IMR-90 (cell line): Measurements from ENCODE around the gene TGFBRAP1. TPM values are rescaled to one million over a fixed set of nuclear protein-coding genes. Genes with fewer than 3 reads are reported as not detected.

ENCODE experiments used
- ATAC-seq: fragments of 200-7000 bp; cut with Tn5 transposase; 2 replicates; pipeline ENCODE4 v1.9.1; 2020; ENCODE audit warnings: low read depth, mild to moderate bottlenecking, moderate library complexity
- BruUV-seq: library from RNA; stranded (reverse); fragments of 400-500 nt; replicated peaks from 2 replicates; lab custom pipeline; 2021; lab: Mats Ljungman, UMichigan
- CTCF ChIA-PET: fragments of 300-600 bp; formaldehyde crosslinking; extraction: SDS; loops from one replicate; lab custom pipeline; 2021; ENCODE audit warnings: antibody characterized with exemption; lab: Yijun Ruan, JAX
- POLR2A ChIA-PET: fragments of 300-600 bp; sonication (Branson Sonifier 250); formaldehyde crosslinking; loops from one replicate; lab custom pipeline; 2022; ENCODE audit warnings: antibody characterized with exemption; ENCODE audit not compliant: unreplicated experiment; lab: Charles Lee
- DNase-seq: peaks from one replicate; pipeline ENCODE4 v3.0.0; 2013
- H2AFZ ChIP-seq: replicated peaks from 2 replicates; pipeline ENCODE3; 2013; ENCODE audit warnings: low read length, mild to moderate bottlenecking; ENCODE audit not compliant: poor library complexity
- H2AK5ac ChIP-seq: 2 replicates; pipeline ENCODE4 v1.6.1; 2013; ENCODE audit warnings: low read depth, low read length, inconsistent platforms
- H2AK9ac ChIP-seq: replicated peaks from 2 replicates; pipeline ENCODE3; 2013; ENCODE audit warnings: mild to moderate bottlenecking, low read depth, low read length, moderate library complexity; ENCODE audit not compliant: poor library complexity
- H2BK120ac ChIP-seq: 2 replicates; pipeline ENCODE4 v1.6.1; 2013; ENCODE audit warnings: low read depth, low read length, inconsistent platforms
- H2BK15ac ChIP-seq: 3 replicates; pipeline ENCODE4 v1.6.1; 2013; ENCODE audit warnings: low read depth, low read length, inconsistent platforms
- H2BK20ac ChIP-seq: 2 replicates; pipeline ENCODE4 v1.6.1; 2013; ENCODE audit warnings: low read depth, mild to moderate bottlenecking, inconsistent platforms, low read length, moderate library complexity
- H2BK5ac ChIP-seq: 2 replicates; pipeline ENCODE4 v1.6.1; 2013; ENCODE audit warnings: mild to moderate bottlenecking, low read depth, low read length, inconsistent platforms; ENCODE audit not compliant: poor library complexity, severe bottlenecking
- H3K14ac ChIP-seq: replicated peaks from 2 replicates; pipeline ENCODE4 v1.6.1; 2013; ENCODE audit warnings: low read depth, low read length, inconsistent platforms
- H3K18ac ChIP-seq: 2 replicates; pipeline ENCODE4 v1.6.1; 2013; ENCODE audit warnings: low read depth, low read length, control low read depth
- H3K23ac ChIP-seq: 2 replicates; pipeline ENCODE4 v1.6.1; 2013; ENCODE audit warnings: low read depth, low read length, inconsistent platforms
- H3K27ac ChIP-seq: 2 replicates; pipeline ENCODE4 v1.5.1; 2013; ENCODE audit warnings: mild to moderate bottlenecking, control low read depth, low read length; ENCODE audit not compliant: insufficient read depth
- H3K27me3 ChIP-seq: 2 replicates; pipeline ENCODE4 v1.6.1; 2013; ENCODE audit warnings: low read length; ENCODE audit not compliant: control insufficient read depth, insufficient read depth
- H3K36me3 ChIP-seq: 2 replicates; pipeline ENCODE4 v1.6.1; 2013; ENCODE audit warnings: low read length, mixed read lengths; ENCODE audit not compliant: control insufficient read depth, insufficient read depth
- H3K4ac ChIP-seq: 2 replicates; pipeline ENCODE4 v1.6.1; 2013; ENCODE audit warnings: low read depth, low read length, inconsistent platforms
- H3K4me1 ChIP-seq: 2 replicates; pipeline ENCODE4 v1.6.1; 2013; ENCODE audit warnings: low read length, mixed read lengths; ENCODE audit not compliant: control insufficient read depth, insufficient read depth
- H3K4me2 ChIP-seq: 2 replicates; pipeline ENCODE4 v1.6.1; 2013; ENCODE audit warnings: low read depth, mild to moderate bottlenecking, control low read depth, low read length, moderate library complexity
- H3K4me3 ChIP-seq: 2 replicates; pipeline ENCODE4 v1.5.1; 2013; ENCODE audit warnings: low read depth, mild to moderate bottlenecking, control low read depth, low read length, moderate library complexity; ENCODE audit not compliant: insufficient read depth
- H3K56ac ChIP-seq: 2 replicates; pipeline ENCODE4 v1.6.1; 2013; ENCODE audit warnings: low read length, inconsistent platforms; ENCODE audit not compliant: insufficient read depth; ENCODE audit errors: extremely low read depth
- H3K79me1 ChIP-seq, 2 experiments: 2 replicates each; pipeline ENCODE4 v1.6.1; 2013; ENCODE audit warnings: low read length in 2 of 2, inconsistent platforms in 1 of 2, low read depth in 1 of 2
- H3K9ac ChIP-seq: 2 replicates; pipeline ENCODE4 v1.6.1; 2013; ENCODE audit warnings: low read depth, low read length, control low read depth
- H3K9me1 ChIP-seq: 2 replicates; pipeline ENCODE4 v1.6.1; 2013; ENCODE audit warnings: low read length, inconsistent platforms; ENCODE audit not compliant: insufficient read depth
- H3K9me3 ChIP-seq: 2 replicates; pipeline ENCODE4 v1.6.1; 2013; ENCODE audit warnings: low read length; ENCODE audit not compliant: control insufficient read depth, insufficient read depth
- H4K20me1 ChIP-seq: 2 replicates; pipeline ENCODE4 v1.6.1; 2013; ENCODE audit warnings: low read length, inconsistent platforms; ENCODE audit not compliant: insufficient read depth
- H4K5ac ChIP-seq: 2 replicates; pipeline ENCODE4 v1.6.1; 2013; ENCODE audit warnings: mild to moderate bottlenecking, low read depth, low read length, control low read depth
- H4K8ac ChIP-seq, 2 experiments: 2 replicates each; pipeline ENCODE4 v1.6.1; 2013; ENCODE audit warnings: low read depth in 2 of 2, low read length in 2 of 2, control low read depth in 1 of 2, inconsistent platforms in 1 of 2
- H4K91ac ChIP-seq: 2 replicates; pipeline ENCODE4 v1.6.1; 2013; ENCODE audit warnings: low read depth, low read length, inconsistent platforms; ENCODE audit not compliant: insufficient read depth
- CEBPB ChIP-seq: IDR thresholded peaks from 2 replicates; pipeline ENCODE4 v1.6.1; 2012; ENCODE audit warnings: low read depth, low read length, improper control_type of control experiment
- CTCF ChIP-seq: conservative IDR thresholded peaks from 2 replicates; pipeline ENCODE4 v1.5.1; 2012; ENCODE audit warnings: mild to moderate bottlenecking, low read depth, low read length, improper control_type of control experiment
- ELK1 ChIP-seq: fragments of 150-350 bp; IDR thresholded peaks from 2 replicates; pipeline ENCODE4 v1.6.1; 2016; ENCODE audit warnings: low read depth, mild to moderate bottlenecking, low read length, moderate library complexity, borderline replicate concordance
- FOS ChIP-seq: fragments of 150-350 bp; IDR thresholded peaks from 2 replicates; pipeline ENCODE4 v1.6.1; 2016; ENCODE audit warnings: low read depth, low read length
- MAFK ChIP-seq: IDR thresholded peaks from 2 replicates; pipeline ENCODE4 v1.6.1; 2012; ENCODE audit warnings: low read depth, low read length, improper control_type of control experiment
- POLR2A ChIP-seq: IDR thresholded peaks from 2 replicates; pipeline ENCODE4 v1.6.1; 2012; ENCODE audit warnings: mild to moderate bottlenecking, low read depth, low read length
- WGBS, 2 experiments: methylation state at CpG; one replicate each; pipeline versions ENCODE4 v1.1.5 to v1.1.7; 2013; ENCODE audit warnings: missing lambda C conversion rate in 2 of 2; ENCODE audit not compliant: insufficient read length in 1 of 2; ENCODE audit errors: extremely low coverage in 2 of 2; 5-methylcytosine and 5-hydroxymethylcytosine counted together
- dilution Hi-C: fragments of 300-500 bp; cut with HindIII; formaldehyde crosslinking; loops from one replicate; pipeline ENCODE4 v1.14.3; 2018; ENCODE audit warnings: low sequenced_read_pairs; ENCODE audit not compliant: unreplicated experiment
- in situ Hi-C: fragments of 300-500 bp; cut with MboI; formaldehyde crosslinking; loops from 3 replicates; pipeline ENCODE4 v1.14.3; 2019; ENCODE audit warnings: low sequenced_read_pairs, inconsistent platforms, mixed read lengths
- intact Hi-C: fragments of 100-400 bp; cut with micrococcal nuclease; formaldehyde crosslinking; loops from 2 replicates; pipeline ENCODE4 v1.10.0; 2022
- polyA plus RNA-seq, 3 experiments: library from polyadenylated mRNA; depleted of rRNA; stranded (reverse); fragments of >200 nt; gene quantifications; 2 replicates each; pipeline ENCODE4 v1.2.3, GENCODE V29; 2012; ENCODE audit warnings: low replicate concordance in 1 of 3
- total RNA-seq: library from RNA; depleted of rRNA; stranded (reverse); fragments of >200 nt; gene quantifications from 2 replicates; pipeline ENCODE4 v1.2.3, GENCODE V29; 2012

TGFBRAP1 gene
- total and polyA plus RNA-seq, 2 of the 4 experiments (the other 2 are of a cell fraction) = 7.2 to 10.4 TPM

- no peak overlapping the region for H2BK20ac ChIP-seq
- peak overlapping the region; percentile 10 for H2BK5ac ChIP-seq
- TF ChIP-seq ELK1 (no peak), MAFK (no peak), CTCF (no peak), CEBPB (no peak), POLR2A (no peak), FOS (no peak)
- no peaks in the 10 kb centered on the region for H3K27me3 ChIP-seq
- peak overlapping the region in 1 of 2 experiments; percentile 39; a peak in 2 of 4 replicates for H4K8ac ChIP-seq
- peaks cover 71% of the 10 kb centered on the region for H4K20me1 ChIP-seq
- no TSS peak for BruUV-seq
- H3K9me3 ChIP-seq = no peaks in the 10 kb centered on the region
- in situ Hi-C loops = no loop called here
- peaks cover 57 to 92% of the 10 kb centered on the region in 2 experiments for H3K79me1 ChIP-seq
- peaks cover 29% of the 10 kb centered on the region for H3K9me1 ChIP-seq
- POLR2A ChIA-PET = no interaction called here
- CTCF ChIA-PET = no interaction called here
- H3K4ac ChIP-seq = no peak overlapping the region
- no peak overlapping the region for H2AK9ac ChIP-seq
- no peak overlapping the region for H2AFZ ChIP-seq
- intact Hi-C loops = no loop called here
- no peak overlapping the region for H4K91ac ChIP-seq
- H3K23ac ChIP-seq = no peak overlapping the region
- DNase-seq (no peak), ATAC-seq (no peak)
- H3K27ac ChIP-seq = peak overlapping the region; percentile 30; the same call in 1 of the 2 replicates
- no peak overlapping the region for H4K5ac ChIP-seq
- H3K18ac ChIP-seq = no peak overlapping the region
- H3K14ac ChIP-seq = no peak overlapping the region
- peaks cover 39% of the 10 kb centered on the region for H3K4me1 ChIP-seq
- 82% methylated on average over 3 of the region's 10 CpGs; no CpG with 5 or more reads in 1 of the 2 experiments for WGBS, 2 experiments
- H3K56ac ChIP-seq = no peak overlapping the region
- no peak overlapping the region for H2AK5ac ChIP-seq
- peaks cover 84% of the 10 kb centered on the region for H3K36me3 ChIP-seq
- dilution Hi-C loops = no loop called here
- no peak overlapping the region for H2BK15ac ChIP-seq
- H3K4me2 ChIP-seq = no peak overlapping the region
- 0 out of 2 replicates have a peak overlapping the region, but pooled peaks have one; percentile 6 for H3K9ac ChIP-seq
- H2BK120ac ChIP-seq = no peak overlapping the region
- H3K4me3 ChIP-seq = no peak overlapping the region
Measured at GRCh38 chr2:105371156-105371555, 41.6 kb upstream of the TGFBRAP1 start.
